Measurements from ENCODE around the gene MROH2B. TPM values are rescaled to one million over a fixed set of nuclear protein-coding genes. Genes with fewer than 3 reads are reported as not detected.

The MROH2B gene
- polyA plus RNA-seq, 1 donor from 2014 or later, result not detected

DNA sequence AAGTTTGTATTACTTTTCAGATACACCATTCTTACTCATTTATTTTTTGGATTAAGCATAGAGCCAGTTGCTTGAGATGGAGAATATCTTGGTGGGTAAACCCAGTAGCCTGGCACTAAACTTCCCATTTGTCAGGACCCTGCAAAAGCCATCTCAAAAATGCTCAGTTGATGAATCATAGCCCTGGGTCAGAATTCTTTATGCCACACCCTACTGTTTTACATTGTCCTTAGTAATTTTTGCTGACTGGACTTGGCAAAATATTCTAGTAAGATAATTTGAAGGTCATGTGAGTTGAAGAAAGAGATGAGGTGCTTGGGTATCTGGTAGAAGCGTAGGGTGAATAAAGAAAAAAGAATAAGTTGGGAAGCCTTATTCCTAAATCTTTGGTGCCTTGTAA lies 111.1 kb downstream of the MROH2B start:
- TF ChIP-seq EP300 (conservative IDR thresholded peaks at IDR 0.05; ENCODE audit: poor library complexity, severe bottlenecking), result no peak
- TF ChIP-seq CTCF (IDR thresholded peaks at IDR 0.05; ENCODE audit: poor library complexity, severe bottlenecking), result no peak
- TF ChIP-seq MXI1 (conservative IDR thresholded peaks at IDR 0.05; ENCODE audit: poor library complexity, severe bottlenecking), result no peak
- no peak for TF ChIP-seq EZH2 (IDR thresholded peaks at IDR 0.05; ENCODE audit: borderline replicate concordance, insufficient read depth, low read length, poor library complexity, severe bottlenecking)
- TF ChIP-seq TAF1 (IDR thresholded peaks at IDR 0.05; ENCODE audit: low read depth), result no peak
- no peak for TF ChIP-seq RAD21 (conservative IDR thresholded peaks at IDR 0.05)
- no peak for TF ChIP-seq POLR2AphosphoS5 (IDR thresholded peaks at IDR 0.05)
- TF ChIP-seq SMC3 (conservative IDR thresholded peaks at IDR 0.05; ENCODE audit: poor library complexity), result no peak
- no peak for TF ChIP-seq REST (IDR thresholded peaks at IDR 0.05; ENCODE audit: borderline replicate concordance)
- Histone ChIP-seq H4K20me1 (ENCODE audit: insufficient read depth) (no peaks in the 10 kb centered on the region), H3K9ac (ENCODE audit: low read length) (no peak overlapping the region), H3F3A (ENCODE audit: insufficient read depth, low read length, poor library complexity, severe bottlenecking) (no peaks in the 10 kb centered on the region), H2AFZ (ENCODE audit: low read depth, low read length) (no peak overlapping the region), H3K36me3 (ENCODE audit: insufficient read depth, low read length) (no peaks in the 10 kb centered on the region), H3K9me2 (ENCODE audit: insufficient read depth, low read length) (no peaks in the 10 kb centered on the region), H3K4me2 (ENCODE audit: low read length) (no peak overlapping the region), H3K79me2 (replicated peaks; ENCODE audit: insufficient read depth, low read length) (no peaks in the 10 kb centered on the region), H3K9me3 (ENCODE audit: low read length) (peaks cover 10% of the 10 kb centered on the region), H3K4me3 (ENCODE audit: low read length) (no peak overlapping the region), H3K27me3 (ENCODE audit: insufficient read depth, low read depth, low read length) (no peaks in the 10 kb centered on the region), H3K27ac (ENCODE audit: low read length) (no peak overlapping the region)

GRCh38 chr5:40958811-40959210 lies 112.3 kb downstream of the MROH2B start:
- TF ChIP-seq TAF1 (IDR thresholded peaks at IDR 0.05; ENCODE audit: low read depth), result no peak
- TF ChIP-seq REST (IDR thresholded peaks at IDR 0.05; ENCODE audit: borderline replicate concordance), result no peak
- TF ChIP-seq MXI1 (conservative IDR thresholded peaks at IDR 0.05; ENCODE audit: poor library complexity, severe bottlenecking), result no peak
- no peak for TF ChIP-seq CTCF (IDR thresholded peaks at IDR 0.05; ENCODE audit: poor library complexity, severe bottlenecking)
- TF ChIP-seq SMC3 (conservative IDR thresholded peaks at IDR 0.05; ENCODE audit: poor library complexity), result no peak
- TF ChIP-seq EZH2 (IDR thresholded peaks at IDR 0.05; ENCODE audit: borderline replicate concordance, insufficient read depth, low read length, poor library complexity, severe bottlenecking), result no peak
- TF ChIP-seq RAD21 (conservative IDR thresholded peaks at IDR 0.05), result no peak
- no peak for TF ChIP-seq EP300 (conservative IDR thresholded peaks at IDR 0.05; ENCODE audit: poor library complexity, severe bottlenecking)
- Histone ChIP-seq H3K4me2 (ENCODE audit: low read length) (no peak overlapping the region), H2AFZ (ENCODE audit: low read depth, low read length) (no peak overlapping the region), H3K27ac (ENCODE audit: low read length) (no peak overlapping the region), H3K79me2 (replicated peaks; ENCODE audit: insufficient read depth, low read length) (no peaks in the 10 kb centered on the region), H4K20me1 (ENCODE audit: insufficient read depth) (no peaks in the 10 kb centered on the region), H3K9ac (ENCODE audit: low read length) (no peak overlapping the region), H3K27me3 (ENCODE audit: insufficient read depth, low read depth, low read length) (no peaks in the 10 kb centered on the region), H3K9me3 (ENCODE audit: low read length) (peaks cover 10% of the 10 kb centered on the region), H3K36me3 (ENCODE audit: insufficient read depth, low read length) (no peaks in the 10 kb centered on the region), H3K4me3 (ENCODE audit: low read length) (no peak overlapping the region), H3K9me2 (ENCODE audit: insufficient read depth, low read length) (no peaks in the 10 kb centered on the region), H3F3A (ENCODE audit: insufficient read depth, low read length, poor library complexity, severe bottlenecking) (no peaks in the 10 kb centered on the region)

All from neural cell (in vitro differentiated cells).